Hepatic stellate cell (primary cell): ENCODE measurements around the gene NLRC5.
"Not testable (repeated sequence)": the region's sequence is repeated elsewhere in the genome, so short reads cannot be mapped to it uniquely, and the experiment has no call there.

Experiments
- DNase-seq: peaks from one replicate; pipeline ENCODE4 v3.0.0; 2011; ENCODE audit warnings: low spot score

NLRC5 gene

GRCh38 chr16:57083485-57084126 is 94.2 kb downstream of the NLRC5 start:
- no peak for DNase-seq

DNA sequence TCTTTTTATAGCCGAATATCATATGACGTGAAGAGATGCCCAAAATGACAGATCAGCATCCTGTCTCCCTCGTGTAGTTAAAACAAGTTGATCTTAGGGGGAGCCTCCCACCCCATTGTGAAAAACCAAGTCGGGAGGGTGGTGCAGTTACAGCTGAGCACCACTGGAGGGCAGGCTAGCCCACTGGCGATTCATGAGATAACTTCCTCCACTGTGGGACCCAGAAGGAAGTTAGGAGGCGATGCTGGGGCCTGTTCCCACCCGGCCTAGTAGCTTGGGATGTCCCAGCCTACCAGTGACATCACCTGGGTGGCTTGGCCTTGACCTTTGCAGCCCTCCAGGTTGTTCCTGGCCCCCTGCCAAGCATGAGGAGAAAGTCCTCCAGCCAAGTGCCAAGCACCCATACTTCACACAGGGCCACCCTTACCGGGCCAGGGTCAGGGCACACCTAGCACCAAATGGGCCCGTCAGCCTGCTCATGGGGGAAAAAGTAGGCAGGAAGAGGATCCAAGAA is 95.0 kb downstream of the NLRC5 start:
- peak; percentile 88 for DNase-seq

DNA sequence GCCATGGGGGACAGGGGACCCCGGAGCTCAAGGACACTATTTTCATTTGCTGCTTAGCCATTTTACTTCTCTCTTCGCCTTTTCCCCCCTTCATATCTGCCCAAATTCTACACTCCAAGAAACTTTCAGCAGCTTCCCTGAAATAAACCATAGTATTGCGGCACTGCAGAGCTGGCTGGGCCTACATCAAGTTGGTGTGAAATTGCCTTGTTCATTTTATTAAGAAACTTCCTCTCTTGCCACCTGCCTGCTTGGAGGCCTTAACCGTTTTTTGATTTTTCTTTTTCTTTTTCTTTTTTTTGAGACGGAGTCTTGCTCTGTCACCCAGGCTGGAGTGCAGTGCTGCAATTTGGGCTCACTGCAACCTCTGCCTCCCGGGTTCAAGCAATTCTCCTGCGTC is 95.6 kb downstream of the NLRC5 start:
- DNase-seq, result no peak

GRCh38 chr16:57087003-57087402 is 97.6 kb downstream of the NLRC5 start:
- DNase-seq, result no peak

DNA sequence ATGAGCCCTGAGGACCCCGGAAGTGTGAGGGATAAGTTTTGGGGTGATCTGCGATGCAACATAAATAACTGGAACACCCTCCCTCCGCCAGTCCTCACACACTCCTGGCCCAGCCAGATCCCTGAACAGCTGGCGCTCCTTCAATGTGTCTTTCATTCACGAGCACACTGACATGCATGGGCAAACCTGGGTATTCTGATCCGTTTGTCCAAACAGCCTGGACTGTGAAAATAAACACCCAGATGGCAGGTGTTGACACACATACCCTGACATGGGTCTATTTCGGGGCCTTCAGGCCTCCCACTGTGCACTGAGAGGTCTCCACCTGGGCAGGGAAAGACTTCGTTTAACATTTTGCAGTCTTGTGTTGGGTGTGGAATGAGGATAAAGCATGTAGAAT is 100.0 kb downstream of the NLRC5 start:
- no peak for DNase-seq

DNA sequence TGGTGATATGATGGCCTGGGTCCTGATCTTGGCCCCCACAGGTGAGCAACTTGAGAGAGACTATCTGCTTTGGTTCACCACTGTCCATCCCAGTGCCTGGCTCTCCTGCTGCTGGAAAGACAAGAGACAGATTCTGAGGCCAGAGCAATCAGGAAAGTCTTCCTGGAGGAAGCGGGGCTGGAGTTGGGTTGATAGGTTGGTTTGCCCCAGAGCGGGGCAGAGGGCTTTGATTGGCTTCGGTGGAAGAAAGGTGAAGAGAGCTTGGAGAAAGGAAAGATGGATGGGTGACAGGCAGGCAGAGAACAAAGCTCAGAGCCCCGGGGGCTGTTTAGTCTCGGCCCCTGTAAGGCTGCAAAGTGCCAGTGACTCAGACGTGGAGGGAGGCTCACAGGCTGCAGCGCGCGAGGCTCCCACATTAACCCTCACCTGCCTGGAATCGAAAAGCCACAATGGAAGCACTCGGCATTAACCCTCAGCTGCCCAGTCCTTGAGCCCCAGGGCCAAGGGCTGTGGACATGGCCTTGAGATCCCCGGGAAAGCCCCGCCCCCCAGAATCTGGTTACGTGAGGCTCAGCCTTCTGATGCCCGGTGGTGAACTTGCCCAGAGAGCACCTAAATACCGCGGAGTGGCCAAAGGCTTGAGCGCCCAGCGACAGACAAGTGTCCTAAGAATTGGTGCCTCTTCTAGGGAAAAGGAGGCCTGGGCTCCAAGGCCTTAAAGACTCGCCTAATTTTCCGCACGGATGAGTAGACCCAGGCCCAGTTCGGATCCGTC is 102.0 kb downstream of the NLRC5 start:
- peak; percentile 76 for DNase-seq

DNA sequence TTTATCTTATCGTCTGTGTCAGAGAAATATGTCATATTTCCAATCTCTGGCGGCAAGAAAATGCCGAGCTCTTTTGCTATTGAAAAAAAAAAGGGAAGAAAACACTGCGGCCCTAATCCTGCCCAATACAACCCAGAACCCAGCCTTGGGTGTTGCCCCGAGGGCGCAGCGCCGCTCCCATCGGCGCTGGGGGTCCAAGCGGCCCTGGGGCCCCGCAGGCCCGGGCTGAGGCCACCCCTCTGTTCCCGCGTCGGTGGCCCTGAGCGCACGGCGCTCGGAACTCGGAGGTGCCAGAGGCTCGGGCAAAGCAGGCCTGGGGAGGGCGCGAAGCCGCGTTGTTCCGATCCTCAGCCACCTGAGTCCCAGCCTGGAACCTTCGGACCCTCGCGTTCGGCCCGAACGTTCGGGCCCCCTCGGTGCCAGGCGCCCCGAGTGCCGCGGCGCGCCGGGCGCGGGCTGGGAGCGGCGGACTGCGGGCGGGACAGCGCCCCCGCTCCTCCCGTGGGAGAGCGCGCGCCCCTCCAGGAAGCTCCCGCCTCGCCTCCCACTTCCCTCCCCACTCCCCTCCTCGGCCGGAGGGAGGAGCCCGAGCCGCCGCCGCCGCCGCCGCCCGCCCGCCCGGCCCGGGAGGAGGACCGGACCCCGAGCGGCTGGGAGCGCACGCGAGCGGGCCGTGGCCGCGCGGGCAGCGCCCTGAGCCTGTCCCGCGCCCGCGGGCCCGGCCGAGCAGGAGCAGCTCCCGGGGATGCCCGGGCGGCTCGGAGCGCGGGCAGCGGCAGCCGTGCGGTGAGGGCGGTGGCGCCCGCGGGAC is 102.8 kb downstream of the NLRC5 start, which contains the start of gene CPNE2:
Gene CPNE2 (plus strand): TSS at position 609 of the 811 bp plus-strand sequence. CDS start 18,160 bp downstream, outside the sequence.
- DNase-seq, result peak; percentile 78

DNA sequence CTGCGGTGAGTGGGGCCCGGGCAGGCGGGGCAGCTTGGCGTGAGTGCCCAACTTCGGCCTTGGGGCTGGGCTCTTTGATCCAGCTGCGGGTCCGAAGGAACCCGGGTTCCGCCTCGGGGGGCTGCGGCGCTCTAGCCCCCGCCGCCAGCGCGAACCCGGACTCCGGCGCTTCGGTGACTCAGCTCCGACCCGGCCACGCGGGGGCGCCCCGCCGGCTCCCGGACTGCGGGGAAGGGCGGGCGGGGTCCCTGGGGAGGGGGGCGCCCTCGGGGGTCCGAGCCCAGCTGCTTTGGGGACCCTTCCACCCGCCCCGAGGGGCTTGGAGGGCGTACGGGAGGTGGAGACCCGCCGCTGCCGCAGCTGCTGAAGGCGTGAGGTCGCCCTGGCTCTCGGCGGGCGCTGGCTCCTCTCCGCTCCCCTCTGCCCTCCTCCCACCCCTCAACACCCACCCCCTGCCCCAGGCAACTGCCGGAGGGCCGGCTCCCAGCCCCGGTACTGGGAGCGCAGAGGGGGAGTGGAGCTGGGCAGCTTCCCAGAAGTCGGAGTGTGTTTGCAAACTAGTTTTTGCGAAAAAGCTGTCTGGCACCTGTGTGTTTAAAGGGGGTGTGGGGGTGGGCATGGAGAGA is 103.5 kb downstream of the NLRC5 start:
- DNase-seq, result no peak

DNA sequence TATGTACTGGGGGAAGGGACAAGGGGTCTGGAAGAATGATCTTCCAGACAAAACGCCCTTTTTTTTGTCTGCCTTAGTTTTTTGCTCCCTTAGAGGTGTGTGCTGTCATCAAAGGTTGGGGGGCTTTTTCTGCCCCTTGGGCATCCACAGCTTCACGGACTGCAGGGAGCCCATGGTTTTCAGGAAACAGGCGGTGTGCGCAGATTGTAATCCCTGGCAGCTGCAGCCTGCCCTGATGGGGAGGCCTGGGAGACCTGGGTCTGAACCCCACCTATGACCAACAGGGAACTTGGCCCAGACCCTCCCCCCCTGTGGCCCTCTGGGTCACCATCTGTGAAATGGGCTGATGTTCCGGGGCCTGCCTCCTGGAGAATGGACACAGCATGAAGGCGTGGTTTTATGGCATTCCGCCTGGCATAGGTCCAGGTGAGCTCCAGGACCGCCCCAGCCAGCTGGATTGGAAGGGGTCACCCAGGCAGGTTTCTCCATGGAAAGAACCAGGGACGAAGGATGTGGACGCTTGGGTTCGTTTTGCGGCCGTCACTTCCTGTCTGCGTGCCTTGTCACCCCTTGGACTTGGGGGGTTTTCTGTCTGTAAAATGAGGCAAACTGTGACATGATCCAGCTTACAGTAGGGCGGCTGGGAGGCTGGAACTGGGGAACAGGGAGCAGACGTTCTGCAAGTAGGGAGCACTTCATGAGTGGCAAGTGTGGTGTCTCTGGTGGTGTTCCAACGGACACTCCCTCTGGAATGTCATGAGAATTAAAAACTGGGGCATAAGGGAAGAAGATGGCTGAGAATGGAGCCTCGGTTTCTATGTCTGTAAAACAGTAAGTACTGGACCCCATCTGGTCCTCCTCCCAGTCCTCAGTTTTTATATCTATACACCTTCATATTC is 104.6 kb downstream of the NLRC5 start:
- no peak for DNase-seq

GRCh38 chr16:57094911-57095310 is 105.6 kb downstream of the NLRC5 start:
- DNase-seq, result no peak

DNA sequence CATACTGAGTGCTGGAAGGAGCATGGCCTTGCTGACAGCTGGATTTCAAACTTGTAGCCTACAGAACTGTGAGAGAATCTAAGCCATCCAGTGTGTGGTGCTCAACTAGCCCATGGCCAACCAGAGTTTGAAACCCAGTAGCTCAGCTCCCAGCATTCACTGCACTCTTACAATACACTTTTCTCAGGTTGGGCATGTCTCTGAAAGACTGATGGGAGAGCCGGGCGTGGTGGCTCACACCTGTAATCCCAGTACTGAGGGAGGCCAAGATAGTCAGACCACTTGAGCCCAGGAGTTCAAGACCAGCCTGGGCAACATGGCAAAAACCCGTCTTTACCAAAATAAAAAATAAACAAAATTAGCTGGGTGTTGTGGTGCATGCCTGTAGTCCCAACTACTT is 106.8 kb downstream of the NLRC5 start:
- no peak for DNase-seq

DNA sequence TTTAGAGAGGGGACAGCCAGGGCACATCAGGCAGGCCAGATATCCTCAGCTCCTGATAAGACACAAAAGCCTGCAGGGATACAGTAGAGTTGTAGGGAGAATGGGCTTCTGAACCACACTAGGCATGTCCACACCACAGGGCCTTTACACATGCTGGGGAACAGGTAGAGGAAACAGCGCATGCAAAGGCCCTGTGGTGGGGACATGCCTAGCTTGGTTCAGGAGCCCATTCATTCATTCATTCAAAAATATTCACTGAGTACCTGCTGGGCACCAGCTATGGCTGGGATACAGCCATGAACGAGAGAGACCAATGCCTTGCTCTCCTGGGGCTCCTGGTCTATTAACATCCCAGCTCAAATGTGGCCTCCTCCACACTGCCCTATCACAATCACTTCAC is 107.4 kb downstream of the NLRC5 start:
- no peak for DNase-seq

DNA sequence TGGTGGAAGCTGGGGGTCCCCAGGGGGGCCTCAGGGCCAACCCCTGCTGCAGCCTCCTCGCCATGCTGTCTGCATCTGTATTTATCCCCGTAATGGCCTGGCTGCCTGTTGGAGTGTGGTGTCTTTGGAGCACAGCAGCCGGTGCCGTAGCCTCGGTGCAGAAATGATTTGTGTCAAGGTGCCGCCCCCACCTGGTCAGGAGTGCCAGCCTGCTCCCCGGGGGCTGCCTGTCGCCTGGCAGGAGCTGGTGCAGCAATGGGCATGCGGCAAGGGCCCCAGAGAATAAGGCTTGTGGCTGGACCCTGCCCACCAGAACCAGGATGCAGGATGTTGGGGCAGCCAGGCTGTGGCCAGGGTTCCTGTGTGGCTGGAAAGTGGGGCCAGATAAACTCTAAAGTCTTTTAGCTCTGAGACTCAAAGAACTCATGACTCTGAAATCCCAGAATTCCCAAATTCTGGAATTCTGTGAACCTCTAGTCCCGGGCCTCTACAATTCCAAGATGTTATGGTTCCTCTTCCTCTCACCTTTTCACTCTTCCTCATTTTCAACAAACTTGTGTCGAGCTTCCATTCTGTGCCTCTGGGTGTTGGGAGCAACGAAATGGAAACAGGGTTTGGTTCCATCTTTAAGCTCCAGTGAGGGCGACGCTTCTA is 109.0 kb downstream of the NLRC5 start:
- DNase-seq, result no peak

GRCh38 chr16:57099965-57100364 is 110.6 kb downstream of the NLRC5 start:
- DNase-seq, result not testable (repeated sequence)

- no peak for DNase-seq
Measured at GRCh38 chr16:57100445-57100844, 111.1 kb downstream of the NLRC5 start.

GRCh38 chr16:57102888-57103851 is 113.8 kb downstream of the NLRC5 start:
- no peak for DNase-seq

DNA sequence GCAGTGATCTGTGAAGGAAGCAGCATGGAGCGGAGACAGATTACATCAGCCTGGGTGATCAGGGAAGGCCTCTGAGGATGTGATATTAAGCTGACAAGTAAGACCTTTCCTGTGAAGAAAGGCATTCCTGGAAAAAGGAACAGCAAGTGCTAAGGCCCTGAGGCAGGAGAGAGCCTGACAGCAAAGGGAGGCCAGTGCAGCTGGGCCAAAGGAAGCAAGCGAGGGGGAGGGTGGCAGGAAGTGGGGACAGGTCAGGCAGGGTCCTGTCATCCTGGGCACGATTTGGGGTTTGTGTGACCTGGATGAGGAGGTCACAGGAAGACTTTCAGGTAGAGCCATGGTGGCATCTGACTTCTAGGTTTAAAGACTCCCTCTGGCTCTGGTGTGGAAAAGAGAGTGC is 115.3 kb downstream of the NLRC5 start:
- DNase-seq, result no peak

DNA sequence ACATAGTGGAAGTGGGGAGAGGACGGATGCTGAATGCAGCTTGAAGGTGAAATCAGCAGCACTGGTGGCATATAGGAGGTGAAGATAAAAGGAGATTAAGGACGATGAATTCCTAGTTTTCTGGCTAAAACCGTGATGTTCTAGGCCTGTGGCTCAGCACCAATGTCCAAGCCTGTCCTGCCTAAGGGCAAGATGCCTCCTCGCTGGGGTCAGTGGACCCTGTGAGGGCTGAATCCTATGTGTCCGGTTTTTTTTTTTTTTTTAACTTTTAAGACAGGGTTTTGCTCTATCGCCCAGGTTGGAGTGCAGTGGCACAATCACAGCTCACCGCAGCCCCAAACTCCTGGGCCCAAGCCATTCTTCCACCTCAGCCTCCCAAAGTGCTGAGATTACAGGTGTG is 115.8 kb downstream of the NLRC5 start:
- DNase-seq, result no peak

DNA sequence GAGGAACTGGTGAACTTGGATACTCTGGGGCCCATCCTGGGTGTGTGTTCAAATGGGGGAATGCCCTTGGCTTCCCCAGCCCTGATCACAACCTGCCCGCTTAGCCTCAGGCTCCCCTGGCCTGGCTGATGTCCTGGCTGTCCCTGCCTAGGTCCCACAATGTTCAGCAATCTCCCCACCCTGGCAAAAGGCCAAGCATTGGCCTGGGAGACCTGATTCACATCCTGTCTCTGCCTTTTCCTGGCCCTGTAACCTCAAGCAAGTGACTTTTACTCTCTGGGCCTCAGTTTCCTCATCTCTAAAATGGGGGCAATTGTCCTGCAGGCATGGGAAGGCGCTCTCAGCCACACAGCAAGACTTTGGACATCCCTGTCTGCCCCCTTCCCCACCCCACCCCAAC is 117.4 kb downstream of the NLRC5 start:
- no peak for DNase-seq
